Activated CD8-positive, alpha-beta memory T cell treated with anti-CD3 and anti-CD28 coated beads for 48 hours (primary cell): ENCODE data around the gene PCDHGA11.
"Not testable (repeated sequence)": the region's sequence is repeated elsewhere in the genome, so short reads cannot be mapped to it uniquely, and the experiment has no call there.

ENCODE experiments used
- DNase-seq, 3 experiments: peaks; one replicate each; pipeline ENCODE4 v3.0.0-alpha.2; 2020; ENCODE audit warnings: low read depth in 2 of 3, low spot score in 2 of 3

The PCDHGA11 gene

GRCh38 chr5:141430332-141431113 is 9.7 kb downstream of the PCDHGA11 start, which contains the start of gene PCDHGA12:
TSS of gene PCDHGA12 (plus strand) at chr5:141430507. CDS start at chr5:141430760, 253 bp downstream.
- no peak for DNase-seq

GRCh38 chr5:141431286-141431685 is 10.4 kb downstream of the PCDHGA11 start:
- DNase-seq = no peak

GRCh38 chr5:141432308-141432707 is 11.5 kb downstream of the PCDHGA11 start:
- DNase-seq = not testable (repeated sequence)

GRCh38 chr5:141432726-141433125 is 11.9 kb downstream of the PCDHGA11 start:
- not testable (repeated sequence) for DNase-seq

- DNase-seq = no peak
These were observed 13.2 kb downstream of the PCDHGA11 start for GRCh38 chr5:141434006-141434405.

- DNase-seq = no peak
These were observed 16.4 kb downstream of the PCDHGA11 start for GRCh38 chr5:141437221-141437620.

- DNase-seq = no peak
These were observed 18.7 kb downstream of the PCDHGA11 start for GRCh38 chr5:141439411-141440141.

GRCh38 chr5:141440341-141440740 is 19.5 kb downstream of the PCDHGA11 start:
- DNase-seq = no peak

- DNase-seq = no peak
These were observed 20.8 kb downstream of the PCDHGA11 start for GRCh38 chr5:141441571-141442170.

GRCh38 chr5:141465351-141465750 is 44.5 kb downstream of the PCDHGA11 start:
- no peak for DNase-seq
